Measurements from ENCODE around the gene FYTTD1.

Gene FYTTD1

GRCh38 chr3:197737749-197738462, 11.8 kb upstream of the FYTTD1 start:
- DNase-seq (ENCODE audit: low read depth): no peak

GRCh38 chr3:197742787-197743186, 6.9 kb upstream of the FYTTD1 start:
- no peak for DNase-seq (ENCODE audit: low read depth)

GRCh38 chr3:197746209-197746608, 3.5 kb upstream of the FYTTD1 start:
- no peak for DNase-seq (ENCODE audit: low read depth)

DNA sequence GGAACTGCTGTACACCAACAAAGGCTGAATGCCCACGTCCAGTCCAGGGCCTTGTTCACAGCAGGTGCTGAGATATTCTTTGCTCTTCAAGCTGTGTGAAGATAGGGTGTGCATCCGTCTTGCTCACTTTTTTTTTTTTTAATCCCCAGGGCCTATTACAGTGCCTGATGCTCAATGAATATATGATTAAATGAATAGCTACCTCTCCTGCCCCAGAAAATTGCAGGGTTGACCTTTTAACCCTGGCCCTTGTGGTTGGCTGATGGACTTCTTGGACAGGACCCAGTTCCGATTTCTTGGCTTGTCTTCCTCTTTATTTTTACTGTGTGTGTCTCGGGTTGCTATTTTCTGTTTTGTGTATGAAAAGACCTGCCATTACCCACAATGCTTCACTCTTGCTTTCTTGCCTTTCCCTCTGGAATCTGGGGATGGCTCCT, 2.9 kb upstream of the FYTTD1 start:
- no peak for DNase-seq (ENCODE audit: low read depth)

- no peak for DNase-seq (ENCODE audit: low read depth)
Observed at GRCh38 chr3:197748597-197749314, 927 bp upstream of the FYTTD1 start.

- DNase-seq (ENCODE audit: low read depth): peak; percentile 39
Observed at GRCh38 chr3:197749315-197749600, 425 bp upstream of the FYTTD1 start.

DNA sequence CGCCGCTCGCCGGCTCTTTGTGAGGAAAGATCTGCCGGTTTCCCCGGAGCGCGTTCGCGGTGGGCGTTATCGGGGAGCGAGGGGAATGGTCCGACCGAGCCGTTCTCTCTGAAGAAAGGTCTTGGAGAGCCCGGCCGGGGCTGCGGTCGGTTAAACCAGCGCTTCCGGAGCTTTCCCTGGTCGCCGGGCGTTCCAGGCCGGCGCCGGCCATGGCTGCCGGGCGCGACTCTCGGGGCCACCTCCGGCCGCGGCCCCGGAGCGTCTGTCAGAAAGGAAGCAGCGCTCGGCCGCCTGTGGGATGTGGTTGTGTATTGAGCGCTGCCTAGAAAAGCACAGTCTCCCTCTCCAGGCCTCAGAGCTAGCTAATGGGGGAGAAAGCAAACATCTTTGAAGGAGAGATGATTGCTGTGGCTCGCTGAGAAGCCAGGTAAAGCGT, 731 bp downstream of the FYTTD1 start:
- DNase-seq (ENCODE audit: low read depth): peak; percentile 22

DNA sequence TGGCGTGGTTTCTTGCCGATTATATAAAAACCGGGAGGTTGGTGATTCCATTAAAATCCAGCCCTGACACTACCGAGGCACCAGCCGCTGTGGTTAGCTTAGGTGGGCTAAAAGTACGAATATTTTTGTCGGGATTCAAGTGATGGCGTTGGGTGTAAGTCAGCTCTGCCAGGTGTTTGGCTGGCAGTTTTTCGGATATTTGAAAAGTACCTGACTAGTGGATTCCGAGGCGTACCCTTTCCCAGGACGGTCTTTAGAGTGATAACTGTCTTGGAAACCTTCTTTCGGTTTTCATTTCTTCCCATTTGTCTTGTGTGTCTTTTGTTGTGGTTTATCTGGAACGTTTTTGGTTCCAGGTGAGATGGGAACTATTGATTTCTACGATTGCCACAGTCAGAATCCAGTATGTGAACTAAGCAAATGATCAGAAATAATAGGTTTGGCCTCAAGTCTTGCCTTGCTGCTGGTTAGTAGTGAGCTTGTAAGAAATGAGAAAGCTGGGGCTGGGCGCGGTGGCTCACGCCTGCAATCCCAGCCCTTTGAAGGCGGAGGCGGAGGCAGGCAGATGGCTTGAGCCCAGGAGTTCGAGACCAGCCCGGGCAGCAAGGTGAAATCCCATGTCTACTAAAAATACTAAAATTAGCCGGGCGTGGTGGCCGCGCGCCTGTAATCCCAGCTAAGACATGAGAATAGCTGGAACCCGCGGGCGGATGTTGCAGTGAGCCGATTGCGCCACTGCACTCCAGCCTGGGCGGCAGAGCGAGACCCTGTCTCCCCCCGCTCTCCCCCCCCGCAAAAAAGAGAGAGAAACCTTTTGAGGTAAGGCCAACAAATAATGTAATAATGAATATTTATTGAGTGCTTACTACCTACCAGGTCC, 1.4 kb downstream of the FYTTD1 start:
- no peak for DNase-seq (ENCODE audit: low read depth)

DNA sequence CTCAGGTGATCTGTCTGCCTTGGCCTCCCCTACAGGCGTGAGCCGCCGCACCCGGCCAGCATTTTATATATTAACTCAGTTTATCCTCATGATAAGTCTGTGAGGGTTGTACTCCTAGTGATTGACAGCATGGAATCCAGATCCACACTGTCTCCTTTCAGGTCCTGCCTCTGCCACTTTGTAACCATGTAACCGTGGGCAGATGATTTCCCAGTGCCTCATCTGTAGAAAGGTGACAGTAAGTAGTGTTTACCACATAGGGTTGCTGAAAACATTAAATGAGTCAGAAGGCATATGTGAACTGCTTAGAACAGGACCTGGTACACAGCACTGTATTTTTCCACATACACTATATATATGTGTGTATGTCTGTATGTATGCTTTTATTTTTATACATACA, 2.4 kb downstream of the FYTTD1 start:
- no peak for DNase-seq (ENCODE audit: low read depth)

DNA sequence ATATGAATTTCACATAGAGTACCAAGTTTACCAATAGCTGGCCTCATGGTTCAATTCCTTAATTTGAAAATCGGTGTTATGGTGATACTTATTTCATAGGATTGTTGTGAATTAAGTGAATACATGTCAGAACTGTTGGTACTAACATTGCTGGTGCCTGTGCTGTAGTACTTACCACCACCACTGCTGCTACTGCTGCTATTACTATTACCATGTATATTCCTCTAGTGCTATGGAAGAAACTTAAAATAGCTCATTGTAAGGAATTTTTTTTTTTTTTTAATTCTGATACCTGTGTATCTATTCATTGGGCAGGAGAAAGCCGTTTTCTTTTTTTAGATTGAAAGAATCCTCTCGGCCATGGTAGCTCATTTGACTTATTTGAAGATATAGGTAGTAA, 3.6 kb downstream of the FYTTD1 start:
- no peak for DNase-seq (ENCODE audit: low read depth)

DNA sequence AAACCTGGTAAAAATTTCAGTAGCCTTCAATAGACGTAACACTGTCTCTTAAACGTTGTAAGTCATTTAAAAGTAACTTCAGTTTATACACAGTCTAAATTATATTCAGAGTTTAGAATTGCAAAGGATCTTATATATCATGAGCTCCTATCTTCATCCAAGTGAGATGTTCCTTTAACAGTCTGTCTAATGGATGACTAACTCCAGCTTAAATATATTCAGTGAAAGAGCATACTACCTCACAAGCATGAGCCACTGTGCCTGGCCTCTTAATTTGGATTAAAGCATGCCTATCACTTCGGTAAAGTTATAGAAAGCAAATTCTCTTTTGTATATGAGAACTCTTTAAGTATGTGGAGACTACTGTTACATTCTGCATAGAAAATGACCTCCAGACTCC, 7.0 kb downstream of the FYTTD1 start:
- no peak for DNase-seq (ENCODE audit: low read depth)

GRCh38 chr3:197758512-197758911, 8.8 kb downstream of the FYTTD1 start:
- no peak for DNase-seq (ENCODE audit: low read depth)

DNA sequence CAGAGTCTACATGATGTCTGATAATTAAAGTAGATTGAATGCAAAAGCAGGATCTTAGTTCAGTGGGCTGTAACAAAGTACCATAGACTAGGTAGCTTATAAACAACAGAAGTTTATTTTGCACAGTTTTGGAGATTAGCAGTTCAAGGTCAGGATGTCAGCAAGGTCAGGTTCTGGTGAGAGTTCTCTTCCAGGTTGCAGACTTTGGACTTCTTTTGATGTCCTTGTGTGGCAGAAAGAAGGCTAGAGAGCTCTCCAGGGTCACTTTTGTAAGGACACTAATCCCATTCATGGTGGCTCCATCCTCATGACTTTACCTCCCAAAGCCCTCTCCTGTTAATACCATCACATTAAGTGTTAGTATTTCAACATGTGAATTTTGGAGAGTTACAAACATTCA, 12.1 kb downstream of the FYTTD1 start:
- no peak for DNase-seq (ENCODE audit: low read depth)

DNA sequence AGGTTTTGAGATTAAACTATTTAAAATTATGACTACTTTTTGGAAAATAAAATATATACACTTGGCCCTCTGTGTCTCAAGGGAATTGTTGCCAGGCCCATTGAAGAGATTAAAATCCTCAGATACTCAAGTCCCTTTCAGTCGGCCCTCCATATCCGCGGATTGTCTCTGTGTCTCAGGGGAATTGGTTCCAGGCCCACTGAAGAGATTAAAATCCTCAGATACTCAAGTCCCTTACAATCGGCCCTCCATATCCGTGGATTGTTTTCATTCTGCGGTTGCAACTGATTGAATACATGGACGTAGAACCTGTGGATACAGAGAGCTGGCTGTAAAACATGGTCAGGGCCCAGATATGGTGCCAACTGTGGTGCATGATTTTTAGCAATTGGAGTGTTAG, 25.6 kb downstream of the FYTTD1 start:
- no peak for DNase-seq (ENCODE audit: low read depth)

- DNase-seq (ENCODE audit: low read depth): no peak
Observed at GRCh38 chr3:197782230-197782629, 32.5 kb downstream of the FYTTD1 start.

DNA sequence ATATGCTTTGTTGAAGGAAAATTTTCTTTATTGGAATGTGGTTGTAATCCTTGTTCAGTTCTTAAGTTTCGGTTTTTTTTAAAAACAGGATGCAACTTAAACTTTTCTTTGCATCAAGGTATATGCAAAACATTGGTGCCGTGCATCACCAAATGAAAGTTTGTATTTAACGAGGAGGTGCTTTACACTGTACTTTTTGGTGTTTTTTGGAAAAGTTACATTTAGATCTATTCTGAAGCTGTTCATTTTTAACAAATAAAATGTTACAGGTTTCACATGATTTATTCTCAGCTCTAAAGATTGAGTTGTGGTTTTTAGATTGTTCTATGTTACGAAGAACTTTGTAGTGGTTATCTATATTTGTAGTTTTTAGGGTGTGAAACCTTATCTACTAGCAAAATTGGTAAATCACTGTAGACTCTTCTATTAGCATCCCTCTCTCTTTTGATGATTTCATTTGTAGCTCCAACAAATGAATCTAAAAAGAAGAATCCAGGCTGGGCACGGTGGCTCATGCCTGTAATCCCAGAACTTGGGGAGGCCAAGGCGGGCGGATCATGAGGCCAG, 34.4 kb downstream of the FYTTD1 start:
- DNase-seq (ENCODE audit: low read depth): no peak

DNA sequence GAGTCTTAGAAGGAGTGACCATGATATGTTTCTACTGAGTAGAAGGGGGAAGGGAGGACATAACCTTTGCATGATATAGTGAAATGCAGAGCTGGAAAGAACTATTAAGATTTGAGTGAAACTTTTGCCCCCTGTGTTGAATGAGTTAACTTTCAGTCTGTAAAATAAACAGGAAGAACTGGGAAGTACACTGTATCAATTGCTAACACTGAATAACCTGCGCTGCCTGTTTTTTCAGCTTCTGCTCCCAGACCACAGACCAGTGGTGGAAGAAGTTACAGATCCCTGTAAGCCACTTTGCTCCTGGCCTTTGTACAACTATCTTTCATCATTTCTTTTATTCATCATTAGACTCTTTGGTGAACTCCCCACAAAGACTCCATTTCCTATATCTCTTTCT, 37.7 kb downstream of the FYTTD1 start:
- DNase-seq (ENCODE audit: low read depth): no peak

DNA sequence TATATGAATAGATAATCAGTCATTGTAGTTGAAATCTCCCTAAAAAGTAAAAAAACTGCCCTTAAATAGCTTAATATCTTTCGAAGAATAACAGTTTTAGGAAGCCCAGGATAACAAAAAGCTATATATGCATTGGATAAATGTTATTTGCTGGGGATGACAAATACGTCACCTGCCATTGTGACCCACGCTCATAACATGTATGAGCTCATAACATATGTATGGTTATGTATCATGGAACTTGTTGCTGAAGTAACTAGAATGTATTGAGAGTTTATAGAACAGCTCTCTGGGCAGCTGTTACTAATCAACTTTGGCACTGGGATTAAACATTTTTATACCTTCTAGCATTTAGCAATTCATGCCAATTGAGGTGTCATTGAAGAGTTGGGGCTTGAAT, 39.6 kb downstream of the FYTTD1 start:
- no peak for DNase-seq (ENCODE audit: low read depth)

DNA sequence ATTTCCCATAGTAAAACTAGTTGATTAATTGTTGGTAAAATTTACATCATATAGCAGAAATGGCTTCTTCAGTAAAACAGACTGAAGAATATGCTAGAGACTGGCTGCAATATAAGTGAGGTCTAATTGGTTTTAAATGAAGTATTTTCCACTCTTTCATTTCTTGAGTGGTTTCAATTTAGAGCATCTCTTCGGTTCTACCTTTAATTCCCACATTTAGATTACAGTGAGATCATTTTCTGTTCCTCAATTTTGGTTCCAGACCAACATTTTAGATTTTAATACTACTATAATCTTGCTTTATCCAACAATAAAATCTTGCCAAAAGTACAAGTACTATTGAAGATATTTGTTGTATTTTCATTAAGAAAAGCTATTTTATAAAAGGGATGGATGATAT, 40.4 kb downstream of the FYTTD1 start:
- no peak for DNase-seq (ENCODE audit: low read depth)

- peak; percentile 78 for DNase-seq (ENCODE audit: low read depth)
Observed at GRCh38 chr3:197791113-197791891, 41.6 kb downstream of the FYTTD1 start, which contains the start of gene LRCH3. Gene LRCH3, plus strand, starts transcription at chr3:197791254. Its CDS starts 25 bp downstream, at chr3:197791279.

DNA sequence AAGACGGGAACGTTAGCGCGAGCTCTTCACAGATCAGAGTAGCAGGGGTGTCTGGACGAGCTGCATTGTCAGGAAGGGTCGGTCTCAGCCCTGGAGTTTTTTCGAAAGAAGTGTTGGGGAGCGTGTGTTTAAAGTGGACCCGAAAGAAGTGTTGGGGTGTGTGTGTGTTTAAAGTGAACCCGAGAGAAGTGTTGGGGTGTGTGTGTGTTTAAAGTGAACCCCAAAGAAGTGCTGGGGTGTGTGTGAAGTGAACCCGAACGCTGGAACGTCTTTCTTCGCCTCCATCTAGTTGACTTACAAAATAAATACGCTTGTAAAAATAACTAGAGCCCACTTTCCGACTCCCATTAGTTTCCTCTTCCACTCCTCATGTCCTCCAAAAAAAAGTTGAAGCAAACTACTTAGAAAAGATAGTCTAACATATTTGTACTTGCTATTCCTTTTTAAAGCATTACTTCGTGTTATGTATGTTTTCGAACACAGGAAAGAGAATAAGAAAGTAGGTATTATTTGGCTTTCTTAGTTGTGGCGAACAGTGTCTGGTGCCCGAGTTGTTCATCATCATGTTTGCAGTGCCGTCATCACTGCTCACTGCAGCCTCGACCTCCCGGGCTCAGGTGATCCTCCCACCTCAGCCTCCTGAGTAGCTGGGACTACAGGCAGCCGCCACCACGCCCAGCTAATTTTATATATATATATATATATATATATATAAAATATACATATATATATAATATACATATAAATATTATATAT, 42.4 kb downstream of the FYTTD1 start:
- DNase-seq (ENCODE audit: low read depth): peak; percentile 7

Data from activated gamma-delta T cell treated with anti-CD3 and anti-CD28 coated beads, Interleukin-2, amount 50 U/mL, for 16 hours (primary cell).